Stomach (tissue), 4 donors: Measurements from ENCODE around the gene COP1.

ENCODE experiments used
- EP300 ChIP-seq: sonication (generic); formaldehyde crosslinking; IDR thresholded peaks from one replicate; pipeline ENCODE4 v1.6.1; 2017; ENCODE audit warnings: antibody characterized with exemption
- POLR2A ChIP-seq, 4 donors: fragments of 450-650 bp; IDR thresholded peaks; one replicate each; pipeline ENCODE4 v1.6.1; 2016; ENCODE audit warnings: antibody characterized with exemption in 4 of 4, control low read depth in 2 of 4, mild to moderate bottlenecking in 1 of 4, moderate library complexity in 1 of 4
- POLR2AphosphoS5 ChIP-seq, 3 donors: sonication (generic); formaldehyde crosslinking; IDR thresholded peaks; one replicate each; pipeline ENCODE4 v1.6.1; 2016; ENCODE audit warnings: antibody characterized with exemption in 3 of 3
- TF ChIP-seq, protein P1 (sequence below), 7 experiments: fragments of 450-650 bp in 4 of 7; fragments of 200-600 bp in 3 of 7; sonication (generic) in 3 of 7; IDR thresholded peaks; one replicate each; pipeline ENCODE4 v1.5.1; 2016 to 2019; ENCODE audit warnings: antibody characterized with exemption in 7 of 7, control low read depth in 2 of 7, mild to moderate bottlenecking in 1 of 7

DNA sequence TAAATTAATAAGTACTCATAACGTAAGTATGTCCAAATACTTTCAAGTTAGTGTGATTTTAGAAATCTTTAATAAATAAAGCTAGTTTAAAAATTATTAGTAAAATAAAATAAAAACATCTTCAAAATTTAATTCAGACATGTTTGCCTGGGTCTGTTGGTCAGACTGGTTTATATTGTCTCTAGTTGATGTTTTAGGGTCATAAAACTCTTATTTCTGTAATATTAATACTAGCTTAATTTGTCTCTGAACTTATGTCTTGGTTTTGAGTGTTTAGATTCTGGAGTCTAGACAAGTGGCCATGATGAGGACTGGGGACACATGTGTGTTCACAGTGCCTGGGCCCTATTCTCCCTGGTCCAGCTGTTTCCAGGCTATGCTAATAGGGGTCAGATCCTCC, 279.1 kb downstream of the COP1 start:
- TF ChIP-seq, protein P1, sequence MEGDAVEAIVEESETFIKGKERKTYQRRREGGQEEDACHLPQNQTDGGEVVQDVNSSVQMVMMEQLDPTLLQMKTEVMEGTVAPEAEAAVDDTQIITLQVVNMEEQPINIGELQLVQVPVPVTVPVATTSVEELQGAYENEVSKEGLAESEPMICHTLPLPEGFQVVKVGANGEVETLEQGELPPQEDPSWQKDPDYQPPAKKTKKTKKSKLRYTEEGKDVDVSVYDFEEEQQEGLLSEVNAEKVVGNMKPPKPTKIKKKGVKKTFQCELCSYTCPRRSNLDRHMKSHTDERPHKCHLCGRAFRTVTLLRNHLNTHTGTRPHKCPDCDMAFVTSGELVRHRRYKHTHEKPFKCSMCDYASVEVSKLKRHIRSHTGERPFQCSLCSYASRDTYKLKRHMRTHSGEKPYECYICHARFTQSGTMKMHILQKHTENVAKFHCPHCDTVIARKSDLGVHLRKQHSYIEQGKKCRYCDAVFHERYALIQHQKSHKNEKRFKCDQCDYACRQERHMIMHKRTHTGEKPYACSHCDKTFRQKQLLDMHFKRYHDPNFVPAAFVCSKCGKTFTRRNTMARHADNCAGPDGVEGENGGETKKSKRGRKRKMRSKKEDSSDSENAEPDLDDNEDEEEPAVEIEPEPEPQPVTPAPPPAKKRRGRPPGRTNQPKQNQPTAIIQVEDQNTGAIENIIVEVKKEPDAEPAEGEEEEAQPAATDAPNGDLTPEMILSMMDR (IDR thresholded peaks at IDR 0.05) = no peak
- no peak for TF ChIP-seq POLR2A (IDR thresholded peaks at IDR 0.05)
- no peak for TF ChIP-seq EP300
- TF ChIP-seq POLR2AphosphoS5 (IDR thresholded peaks at IDR 0.05) = no peak
